HG03175 (cell line): ENCODE data around the gene ZDHHC12.
"Not testable (repeated sequence)": the region's sequence is repeated elsewhere in the genome, so short reads cannot be mapped to it uniquely, and the experiment has no call there.

Experiments used
- ATAC-seq: cut with Tn5 transposase; IDR thresholded peaks from one replicate; pipeline ENCODE4 v1.9.1; 2021; ENCODE audit warnings: mild to moderate bottlenecking, moderate library complexity; ENCODE audit not compliant: unreplicated experiment

The ZDHHC12 gene

GRCh38 chr9:128712451-128713410 is 11.2 kb downstream of the ZDHHC12 start:
- no peak for ATAC-seq

GRCh38 chr9:128707446-128707845 is 16.5 kb downstream of the ZDHHC12 start:
- ATAC-seq: no peak

DNA sequence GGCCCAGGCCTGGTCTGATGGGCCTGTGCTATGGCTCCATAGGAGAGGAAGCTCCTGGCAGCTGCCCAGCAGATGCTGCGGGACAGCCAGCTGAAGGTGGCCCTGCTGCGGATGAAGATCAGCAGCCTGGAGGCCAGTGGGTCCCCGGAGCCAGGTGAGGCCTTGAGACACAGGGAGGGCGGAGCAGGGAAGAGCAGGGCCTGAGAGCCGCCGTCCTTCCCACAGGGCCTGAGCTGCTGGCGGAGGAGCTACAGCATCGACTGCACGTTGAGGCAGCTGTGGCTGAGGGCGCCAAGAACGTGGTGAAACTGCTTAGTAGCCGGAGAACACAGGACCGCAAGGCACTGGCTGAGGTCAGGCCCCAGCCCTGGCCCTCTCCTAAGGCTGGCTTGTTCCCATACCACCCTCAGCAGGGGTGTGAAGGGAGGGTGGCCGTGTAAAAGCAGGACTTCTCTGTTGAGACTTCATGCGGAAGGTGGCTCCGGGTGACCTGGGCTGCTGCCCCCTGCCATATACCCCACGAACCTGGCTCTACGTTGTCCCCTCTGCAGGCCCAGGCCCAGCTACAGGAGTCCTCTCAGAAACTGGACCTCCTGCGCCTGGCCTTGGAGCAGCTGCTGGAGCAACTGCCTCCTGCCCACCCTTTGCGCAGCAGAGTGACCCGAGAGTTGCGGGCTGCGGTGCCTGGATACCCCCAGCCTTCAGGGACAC is 17.1 kb downstream of the ZDHHC12 start:
- no peak for ATAC-seq

DNA sequence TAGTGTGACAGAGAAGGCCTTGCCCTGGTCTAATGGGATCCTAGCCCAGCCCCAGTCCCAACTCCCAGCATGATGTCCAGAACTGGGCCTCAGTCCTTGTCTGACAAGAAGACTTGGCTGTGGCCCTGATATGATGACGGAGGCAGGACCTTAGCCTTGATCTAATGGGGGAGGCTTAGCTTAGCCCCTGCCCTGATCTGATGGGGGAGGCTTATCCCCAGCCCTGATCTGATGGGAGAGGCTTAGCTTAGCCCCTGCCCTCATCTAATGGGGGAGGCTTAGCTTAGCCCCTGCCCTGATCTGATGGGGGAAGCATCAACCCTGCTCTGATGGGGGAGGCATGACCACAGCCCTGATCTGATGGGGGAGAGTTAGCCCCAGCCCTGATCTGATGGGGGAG is 17.9 kb downstream of the ZDHHC12 start:
- ATAC-seq: no peak

- no peak for ATAC-seq
These were observed 18.6 kb downstream of the ZDHHC12 start for GRCh38 chr9:128705051-128705965.

DNA sequence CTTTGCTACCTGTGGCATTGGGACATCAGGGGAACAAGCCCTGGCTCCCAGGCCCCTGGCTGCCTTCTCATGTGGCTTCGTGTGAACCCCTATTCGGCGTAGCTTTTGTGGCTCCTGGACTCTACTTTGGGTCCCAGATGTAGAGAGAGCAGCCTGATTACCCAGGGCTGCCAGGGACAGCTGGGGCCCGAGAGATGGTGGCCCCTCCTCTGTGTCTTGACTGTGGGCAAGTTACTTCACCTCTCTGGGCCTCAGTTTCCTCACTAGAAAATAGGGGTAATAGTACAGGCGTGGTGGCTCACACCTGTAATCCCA is 19.6 kb downstream of the ZDHHC12 start:
- ATAC-seq: no peak

DNA sequence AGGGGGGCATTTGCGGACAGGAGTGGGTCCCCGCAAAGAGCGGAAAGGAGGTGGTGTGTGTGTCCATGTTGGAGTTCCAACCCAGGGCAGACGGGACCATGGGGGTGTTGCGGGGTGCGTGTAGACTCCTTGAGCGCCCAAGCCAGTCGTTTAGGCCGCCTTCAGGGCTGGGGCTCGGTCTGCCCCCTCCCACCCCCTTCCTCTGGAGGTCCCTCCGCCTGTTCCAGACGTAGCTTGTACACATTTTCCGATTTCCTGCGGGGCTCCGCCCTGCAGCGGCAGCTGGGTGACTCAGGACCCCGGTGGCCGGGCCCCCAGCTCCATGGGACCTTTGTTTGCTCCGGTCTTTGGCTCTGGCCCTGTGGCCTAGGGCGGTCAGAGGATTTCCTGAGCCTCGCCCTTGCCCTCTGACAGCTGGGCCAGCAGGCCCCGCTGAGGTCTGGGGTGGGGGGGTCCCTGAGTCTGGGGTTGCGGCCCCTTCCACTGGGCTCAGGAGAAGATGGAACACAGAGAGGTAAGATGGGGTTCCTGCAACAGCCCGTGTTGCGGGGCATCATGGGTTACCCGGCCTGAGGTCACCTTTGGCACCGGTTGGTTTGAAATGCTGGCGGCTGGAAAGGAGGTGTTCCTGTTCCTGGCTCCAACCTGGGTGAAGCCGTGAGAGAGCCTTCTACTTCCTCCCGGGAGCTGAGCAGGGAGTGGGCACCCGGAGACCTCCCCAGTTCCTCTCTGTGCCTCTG is 20.1 kb downstream of the ZDHHC12 start:
- no peak for ATAC-seq

DNA sequence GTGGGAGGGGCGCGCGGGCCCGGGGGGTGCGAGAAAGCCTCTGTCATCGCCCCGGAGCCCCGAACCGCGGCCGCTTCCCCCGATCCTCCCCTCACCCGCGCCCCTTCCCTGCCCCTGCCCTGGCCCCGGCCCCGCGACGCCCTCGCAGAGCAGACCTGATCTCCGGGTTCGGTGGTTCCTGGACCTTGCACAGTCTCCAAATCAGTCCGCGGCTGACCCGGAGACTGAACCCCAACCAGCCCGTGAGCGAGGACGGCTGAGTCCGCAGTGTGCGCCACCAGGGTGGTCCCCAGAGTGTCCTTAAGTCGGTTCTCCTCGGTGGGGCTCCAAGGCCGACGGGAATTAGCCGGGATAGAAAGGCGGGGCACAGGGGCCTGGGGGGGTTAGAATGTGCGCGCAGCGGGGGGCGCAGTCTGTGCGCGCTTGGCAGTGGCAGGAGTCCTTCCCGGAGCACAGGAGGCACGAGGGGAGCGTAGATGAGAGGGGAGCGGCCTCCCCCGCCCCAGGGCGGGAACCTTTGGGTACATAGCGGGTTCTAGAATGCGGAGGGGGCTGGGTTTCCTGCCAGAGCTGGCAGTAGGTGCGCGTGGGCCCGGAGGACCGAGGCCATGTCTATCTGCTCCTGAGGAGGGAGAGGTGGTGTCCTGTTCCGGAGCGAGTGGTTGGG is 20.8 kb downstream of the ZDHHC12 start:
- peak; percentile 20 for ATAC-seq

DNA sequence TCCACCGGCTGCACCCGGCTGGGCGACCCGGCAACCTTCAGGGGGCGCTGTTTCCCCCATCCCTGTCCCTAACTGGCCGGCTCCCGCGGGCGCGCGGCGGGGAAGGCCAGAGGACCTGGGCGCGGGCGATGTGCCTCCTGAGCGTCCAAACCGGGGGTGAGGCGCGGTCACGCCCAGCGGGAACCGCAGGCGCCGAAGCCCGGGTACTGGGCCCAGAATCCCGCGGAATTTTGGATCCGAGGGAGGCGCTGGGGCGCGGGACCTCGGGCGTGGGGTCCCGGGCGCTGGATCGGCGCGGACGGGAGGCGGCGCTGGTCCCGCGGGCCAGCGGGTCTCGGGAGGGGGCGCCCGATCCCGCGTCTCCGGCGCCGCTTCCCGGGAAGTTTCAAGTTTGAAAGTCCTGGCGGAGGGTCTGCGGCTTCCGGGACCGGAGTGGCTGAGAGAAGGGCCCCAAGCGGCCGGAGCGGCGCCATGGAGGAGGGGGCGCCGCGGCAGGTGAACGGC is 21.4 kb downstream of the ZDHHC12 start, which contains the start of gene PKN3:
TSS of gene PKN3 (plus strand) at position 59 of the 504 bp plus-strand sequence. CDS start at position 472, 413 bp downstream.
- peak; percentile 77 for ATAC-seq

GRCh38 chr9:128701227-128701854 is 22.6 kb downstream of the ZDHHC12 start:
- no peak for ATAC-seq

- not testable (repeated sequence) for ATAC-seq
These were observed 24.7 kb downstream of the ZDHHC12 start for GRCh38 chr9:128699096-128699795.

GRCh38 chr9:128696923-128697707 is 26.8 kb downstream of the ZDHHC12 start:
- no peak for ATAC-seq

GRCh38 chr9:128694344-128694743 is 29.6 kb downstream of the ZDHHC12 start:
- ATAC-seq: no peak

DNA sequence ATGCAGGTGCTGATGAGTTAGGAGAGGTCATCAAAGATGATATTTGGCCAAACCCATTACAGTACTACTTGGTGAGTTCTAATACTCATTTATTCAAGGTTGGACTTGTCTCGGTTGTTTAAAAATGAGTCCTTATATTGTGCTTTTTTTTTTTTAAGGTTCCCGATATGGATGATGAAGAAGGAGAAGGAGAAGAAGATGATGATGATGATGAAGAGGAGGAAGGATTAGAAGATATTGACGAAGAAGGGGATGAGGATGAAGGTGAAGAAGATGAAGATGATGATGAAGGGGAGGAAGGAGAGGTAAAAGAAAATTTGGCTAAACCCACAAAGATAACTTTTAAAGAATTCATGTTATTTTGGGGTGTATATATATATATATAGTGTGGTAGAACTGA is 30.2 kb downstream of the ZDHHC12 start:
- ATAC-seq: not testable (repeated sequence)

GRCh38 chr9:128690684-128691034 is 33.3 kb downstream of the ZDHHC12 start:
- ATAC-seq: no peak

DNA sequence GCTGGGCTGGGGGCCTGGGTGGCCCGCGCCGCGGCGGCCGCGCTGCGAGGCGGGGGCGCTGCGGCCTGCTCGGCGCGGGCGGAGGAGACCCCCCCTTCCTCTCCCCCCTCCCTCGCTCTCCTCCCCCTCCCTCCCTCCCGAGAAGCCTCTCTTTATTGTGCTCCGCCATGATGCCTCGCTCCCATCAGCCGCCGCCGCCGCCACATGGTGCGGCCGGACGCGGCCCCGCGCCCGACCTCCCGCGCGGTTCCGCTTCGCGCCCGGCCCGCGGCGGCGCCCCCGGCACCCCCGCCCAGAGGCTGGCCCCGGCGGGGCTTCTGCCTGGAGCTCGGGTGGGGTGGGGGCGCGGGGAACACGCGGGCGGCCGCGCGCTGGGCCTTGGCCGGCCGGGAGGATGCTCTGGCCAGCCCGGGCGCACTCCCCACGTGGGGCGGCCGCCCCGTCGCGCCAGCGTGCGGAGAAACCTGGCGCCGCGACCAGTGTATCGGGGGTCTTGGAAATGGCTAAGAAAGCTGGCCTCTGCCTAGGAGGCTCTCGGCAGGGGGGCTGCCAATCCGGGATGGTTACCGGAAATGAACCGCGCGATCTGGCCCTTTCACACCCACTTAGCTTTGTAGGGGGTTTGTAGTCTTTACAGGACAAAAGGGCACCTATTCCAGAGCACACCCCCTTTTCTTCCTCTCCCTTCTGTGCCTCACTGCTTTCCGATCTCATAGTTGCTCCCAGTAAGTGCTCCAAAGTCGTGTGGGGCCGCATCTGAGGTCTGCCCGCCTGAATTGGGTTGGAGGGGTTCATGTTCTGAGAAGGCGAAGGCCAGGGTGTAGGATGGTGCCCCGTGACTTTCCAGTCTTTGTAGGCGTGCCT is 33.9 kb downstream of the ZDHHC12 start:
- no peak for ATAC-seq

GRCh38 chr9:128689293-128689774 is 34.6 kb downstream of the ZDHHC12 start:
- ATAC-seq: no peak
